ENCODE results near the gene MGMT. TPM values are rescaled to one million over a fixed set of nuclear protein-coding genes. Genes with fewer than 3 reads are reported as not detected.

The MGMT gene
- total RNA-seq, 1 donor from 2014 or later = 13.9 TPM

- Mint-ChIP-seq H3K4me3 (ENCODE audit: unreplicated experiment) (no peak overlapping the region), H3K36me3 (ENCODE audit: low read depth) (peaks cover 2% of the 10 kb centered on the region), H3K27me3 (ENCODE audit: low read depth) (no peaks in the 10 kb centered on the region), H3K9me3 (ENCODE audit: low read depth) (peaks cover 4% of the 10 kb centered on the region), H3K27ac (ENCODE audit: unreplicated experiment) (no peak overlapping the region), H3K4me1 (ENCODE audit: low read depth) (no peaks in the 10 kb centered on the region)
- no peak for TF ChIP-seq CTCF (IDR thresholded peaks at IDR 0.05)
- DNase-seq (ENCODE audit: low spot score) = peak; percentile 66
Observed at GRCh38 chr10:129780198-129780597, 313.2 kb downstream of the MGMT start.

- DNase-seq (ENCODE audit: low spot score) = no peak
- Mint-ChIP-seq H3K27me3 (ENCODE audit: low read depth) (no peaks in the 10 kb centered on the region), H3K4me1 (ENCODE audit: low read depth) (no peaks in the 10 kb centered on the region), H3K36me3 (ENCODE audit: low read depth) (peaks cover 2% of the 10 kb centered on the region), H3K9me3 (ENCODE audit: low read depth) (peaks cover 4% of the 10 kb centered on the region), H3K4me3 (ENCODE audit: unreplicated experiment) (no peak overlapping the region), H3K27ac (ENCODE audit: unreplicated experiment) (no peak overlapping the region)
- TF ChIP-seq CTCF (IDR thresholded peaks at IDR 0.05) = no peak
Observed at GRCh38 chr10:129780901-129781795, 314.1 kb downstream of the MGMT start.

GRCh38 chr10:129784291-129784690 is 317.2 kb downstream of the MGMT start:
- DNase-seq (ENCODE audit: low spot score) = no peak
- Mint-ChIP-seq H3K27ac (ENCODE audit: unreplicated experiment) (no peak overlapping the region), H3K36me3 (ENCODE audit: low read depth) (peaks cover 2% of the 10 kb centered on the region), H3K27me3 (ENCODE audit: low read depth) (no peaks in the 10 kb centered on the region), H3K9me3 (ENCODE audit: low read depth) (peaks cover 3% of the 10 kb centered on the region), H3K4me1 (ENCODE audit: low read depth) (no peaks in the 10 kb centered on the region), H3K4me3 (ENCODE audit: unreplicated experiment) (no peak overlapping the region)
- TF ChIP-seq CTCF (IDR thresholded peaks at IDR 0.05) = no peak

GRCh38 chr10:129784891-129785290 is 317.9 kb downstream of the MGMT start:
- H3K36me3 Mint-ChIP-seq (ENCODE audit: low read depth) = peaks cover 2% of the 10 kb centered on the region

GRCh38 chr10:129785536-129785981 is 318.5 kb downstream of the MGMT start:
- H3K4me1 Mint-ChIP-seq (ENCODE audit: low read depth) = no peaks in the 10 kb centered on the region
- no peak overlapping the region for H3K4me3 Mint-ChIP-seq (ENCODE audit: unreplicated experiment)
- no peaks in the 10 kb centered on the region for H3K27me3 Mint-ChIP-seq (ENCODE audit: low read depth)
- H3K27ac Mint-ChIP-seq (ENCODE audit: unreplicated experiment) = no peak overlapping the region
- TF ChIP-seq CTCF (IDR thresholded peaks at IDR 0.05) = no peak
- peaks cover 2% of the 10 kb centered on the region for H3K36me3 Mint-ChIP-seq (ENCODE audit: low read depth)
- DNase-seq (ENCODE audit: low spot score) = peak; percentile 85
- H3K9me3 Mint-ChIP-seq (ENCODE audit: low read depth) = peaks cover 14% of the 10 kb centered on the region

More at GRCh38 chr10:129784891-129785290, 317.9 kb downstream of the MGMT start:
- H3K4me1 Mint-ChIP-seq (ENCODE audit: low read depth) = no peaks in the 10 kb centered on the region
- H3K9me3 Mint-ChIP-seq (ENCODE audit: low read depth) = peaks cover 9% of the 10 kb centered on the region
- TF ChIP-seq CTCF (IDR thresholded peaks at IDR 0.05) = no peak
- no peak overlapping the region for H3K27ac Mint-ChIP-seq (ENCODE audit: unreplicated experiment)
- H3K4me3 Mint-ChIP-seq (ENCODE audit: unreplicated experiment) = no peak overlapping the region
- DNase-seq (ENCODE audit: low spot score) = peak; percentile 77
- no peaks in the 10 kb centered on the region for H3K27me3 Mint-ChIP-seq (ENCODE audit: low read depth)

All from chondrocyte (in vitro differentiated cells).